GM12878 (cell line): ENCODE measurements around the gene DMRTA2.

Source experiments
- ATF2 ChIP-seq: IDR thresholded peaks from 2 replicates; pipeline ENCODE4 v1.6.1; 2012; ENCODE audit warnings: low read length, inconsistent platforms
- EP300 ChIP-seq, 2 experiments: fragments of 150-350 bp in 1 of 2; IDR thresholded peaks; 2 replicates each; pipeline ENCODE4 v1.6.1; 2011 to 2012; ENCODE audit warnings: low read depth in 2 of 2, low read length in 2 of 2, borderline replicate concordance in 1 of 2, improper control_type of control experiment in 1 of 2, inconsistent platforms in 1 of 2; ENCODE audit not compliant: control insufficient read depth in 1 of 2
- REST ChIP-seq: IDR thresholded peaks from 2 replicates; pipeline ENCODE4 v1.6.1; 2012; ENCODE audit warnings: mild to moderate bottlenecking, low read depth, low read length
- ZNF592 ChIP-seq: fragments of 450-650 bp; IDR thresholded peaks from 2 replicates; pipeline ENCODE4 v1.6.1; 2017; ENCODE audit warnings: mild to moderate bottlenecking, moderate library complexity

- TF ChIP-seq EP300 (IDR thresholded peaks at IDR 0.05; ENCODE audit: borderline replicate concordance in 1 of 2, control insufficient read depth in 1 of 2, low read depth in 2 of 2, low read length in 2 of 2) (no peak), REST (no peak), ZNF592 (no peak), ATF2 (no peak)
Measured at GRCh38 chr1:50368179-50369007, 54.9 kb downstream of the DMRTA2 start.
